ENCODE data around the gene MAPK12.

The MAPK12 gene

GRCh38 chr22:50226875-50227165 lies 34.7 kb downstream of the MAPK12 start:
- DNase-seq: no peak

- DNase-seq: no peak
Measured at GRCh38 chr22:50226063-50226874, 35.2 kb downstream of the MAPK12 start.

- no peak for DNase-seq
Measured at GRCh38 chr22:50225200-50225969, 36.1 kb downstream of the MAPK12 start.

GRCh38 chr22:50224071-50224470 lies 37.4 kb downstream of the MAPK12 start:
- no peak for DNase-seq

- DNase-seq: no peak
Measured at GRCh38 chr22:50222508-50222907, 39.0 kb downstream of the MAPK12 start.

GRCh38 chr22:50221410-50222300 lies 39.8 kb downstream of the MAPK12 start:
- DNase-seq: no peak

- no peak for DNase-seq
Measured at GRCh38 chr22:50220603-50221409, 40.7 kb downstream of the MAPK12 start.

GRCh38 chr22:50219800-50220602 lies 41.5 kb downstream of the MAPK12 start:
- DNase-seq: no peak

- DNase-seq: no peak
Measured at GRCh38 chr22:50218996-50219727, 42.3 kb downstream of the MAPK12 start.

- no peak for DNase-seq
Measured at GRCh38 chr22:50218153-50218995, 43.1 kb downstream of the MAPK12 start.

- DNase-seq: no peak
Measured at GRCh38 chr22:50217543-50218152, 43.8 kb downstream of the MAPK12 start.

GRCh38 chr22:50216684-50217520 lies 44.6 kb downstream of the MAPK12 start:
- DNase-seq: no peak

GRCh38 chr22:50216055-50216683 lies 45.3 kb downstream of the MAPK12 start:
- no peak for DNase-seq

GRCh38 chr22:50215297-50216054 lies 46.0 kb downstream of the MAPK12 start:
- DNase-seq: no peak

GRCh38 chr22:50213263-50213662 lies 48.2 kb downstream of the MAPK12 start:
- DNase-seq: no peak

GRCh38 chr22:50211147-50211546 lies 50.3 kb downstream of the MAPK12 start:
- DNase-seq: no peak
